Retinal pigment epithelial cell (primary cell): Measurements from ENCODE around the gene TDRD12.
"Not testable (repeated sequence)": the region's sequence is repeated elsewhere in the genome, so short reads cannot be mapped to it uniquely, and the experiment has no call there.

Experiments
- DNase-seq: peaks from one replicate; pipeline ENCODE4 v3.0.0-alpha.2; 2010; ENCODE audit warnings: low read depth
- H3K4me3 ChIP-seq: 2 replicates; pipeline ENCODE4 v1.5.1; 2011; ENCODE audit warnings: mild to moderate bottlenecking, low read length, control low read depth, moderate library complexity
- CTCF ChIP-seq: conservative IDR thresholded peaks from 2 replicates; pipeline ENCODE4 v1.5.1; 2011; ENCODE audit warnings: low read depth, low read length, control low read depth, inconsistent platforms

The TDRD12 gene

GRCh38 chr19:32720216-32720935, 809 bp downstream of the TDRD12 start:
- TF ChIP-seq CTCF: no peak
- no peak overlapping the region for H3K4me3 ChIP-seq
- no peak for DNase-seq

GRCh38 chr19:32720936-32721250, 1.3 kb downstream of the TDRD12 start:
- no peak for TF ChIP-seq CTCF
- DNase-seq: no peak
- H3K4me3 ChIP-seq: no peak overlapping the region

- no peak for TF ChIP-seq CTCF
- peak; percentile 56 for DNase-seq
Measured at GRCh38 chr19:32735936-32736335, 16.4 kb downstream of the TDRD12 start.

GRCh38 chr19:32743021-32743420, 23.5 kb downstream of the TDRD12 start:
- H3K4me3 ChIP-seq: no peak overlapping the region
- no peak for TF ChIP-seq CTCF
- DNase-seq: no peak

More at GRCh38 chr19:32735936-32736335, 16.4 kb downstream of the TDRD12 start:
- no peak overlapping the region for H3K4me3 ChIP-seq

- no peak for DNase-seq
- TF ChIP-seq CTCF: no peak
- no peak overlapping the region for H3K4me3 ChIP-seq
Measured at GRCh38 chr19:32743447-32743846, 23.9 kb downstream of the TDRD12 start.

GRCh38 chr19:32744555-32745325, 25.2 kb downstream of the TDRD12 start:
- no peak for TF ChIP-seq CTCF
- DNase-seq: no peak
- H3K4me3 ChIP-seq: no peak overlapping the region

- not testable (repeated sequence) for DNase-seq, H3K4me3 ChIP-seq
Measured at GRCh38 chr19:32745594-32746251, 26.2 kb downstream of the TDRD12 start.

GRCh38 chr19:32746631-32747196, 27.1 kb downstream of the TDRD12 start:
- H3K4me3 ChIP-seq, DNase-seq: not testable (repeated sequence)
